ENCODE data around the gene ARHGEF3. TPM values are rescaled to one million over a fixed set of nuclear protein-coding genes. Genes with fewer than 3 reads are reported as not detected.

Gene ARHGEF3
- total RNA-seq, 5 donors from 2014 or later (not counting 1 experiment from before 2014, with no cell fraction given), result 93.4 to 132 (median 124) TPM

DNA sequence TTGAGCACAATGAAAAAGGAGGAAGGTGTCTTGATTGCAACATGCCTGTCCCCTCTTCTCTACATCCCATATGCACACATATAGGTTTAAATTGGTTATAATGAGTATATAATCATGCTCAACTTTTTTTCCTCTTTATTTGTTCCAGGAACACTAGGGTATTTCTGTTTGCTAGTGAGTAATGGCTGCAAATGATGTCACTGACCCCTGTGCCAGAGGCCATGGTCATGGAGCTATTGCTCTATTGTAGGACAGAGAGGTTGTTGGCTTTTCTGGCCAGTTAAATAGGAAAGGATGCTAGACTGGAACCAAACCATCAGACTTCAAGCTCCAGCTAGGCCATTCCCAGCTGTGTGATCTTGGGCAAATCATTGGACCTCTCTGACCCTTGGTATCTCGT, 9.6 kb downstream of the ARHGEF3 start:
- peaks cover 0 to 3% (median 0%) of the 10 kb centered on the region in 3 donors for H3K9me3 Mint-ChIP-seq
- peak overlapping the region; percentile 97 to 99 for H3K27ac Mint-ChIP-seq
- no CpG with 5 or more reads among the region's 1 CpG for WGBS (ENCODE audit: insufficient coverage)
- H3K4me1 ChIP-seq (ENCODE audit: control insufficient read depth in 1 of 2, extremely low read depth in 1 of 2, insufficient read depth in 2 of 2, low read length in 2 of 2), result peaks cover 65 to 86% of the 10 kb centered on the region in 2 experiments
- no peaks in the 10 kb centered on the region for H3K27me3 Mint-ChIP-seq
- ChIA-PET CTCF (interaction anchor here (0.9 to 6.2 kb wide), 2 partner anchors 8 to 10 kb away, joined by 3 to 126 read pairs; partner anchors contain the start of gene ARHGEF3 (in 2 of the 2)), POLR2A (interaction anchor here in 1 of 2 donors (0.6 kb wide), 1 partner anchor 118 kb away, joined by 11 read pairs; no protein-coding TSS in a partner anchor)
- peak overlapping the region; percentile 26 for H3K27ac ChIP-seq (ENCODE audit: low read length)
- peak overlapping the region in 2 of 3 donors; percentile 34 to 70 for H3K4me3 Mint-ChIP-seq
- H3K36me3 ChIP-seq (ENCODE audit: control insufficient read depth in 2 of 2, extremely low read depth in 1 of 2, insufficient read depth in 1 of 2, low read length in 1 of 2), result peaks cover 0 to 16% of the 10 kb centered on the region in 2 donors
- H3K36me3 Mint-ChIP-seq, result peaks cover 23% of the 10 kb centered on the region
- peaks cover 90 to 95% (median 94%) of the 10 kb centered on the region in 3 donors for H3K4me1 Mint-ChIP-seq
- no peaks in the 10 kb centered on the region for H3K9me3 ChIP-seq
- ATAC-seq (replicated peaks in 1 of 4) (no peak), DNase-seq (no peak)
- no peak overlapping the region for H3K4me3 ChIP-seq (ENCODE audit: control insufficient read depth in 1 of 2, extremely low read depth in 1 of 2, low read length in 1 of 2)
- H3K27me3 ChIP-seq (replicated peaks in 1 of 2; ENCODE audit: control insufficient read depth in 2 of 2, extremely low read depth in 1 of 2, insufficient read depth in 2 of 2, low read length in 1 of 2), result no peaks in the 10 kb centered on the region

DNA sequence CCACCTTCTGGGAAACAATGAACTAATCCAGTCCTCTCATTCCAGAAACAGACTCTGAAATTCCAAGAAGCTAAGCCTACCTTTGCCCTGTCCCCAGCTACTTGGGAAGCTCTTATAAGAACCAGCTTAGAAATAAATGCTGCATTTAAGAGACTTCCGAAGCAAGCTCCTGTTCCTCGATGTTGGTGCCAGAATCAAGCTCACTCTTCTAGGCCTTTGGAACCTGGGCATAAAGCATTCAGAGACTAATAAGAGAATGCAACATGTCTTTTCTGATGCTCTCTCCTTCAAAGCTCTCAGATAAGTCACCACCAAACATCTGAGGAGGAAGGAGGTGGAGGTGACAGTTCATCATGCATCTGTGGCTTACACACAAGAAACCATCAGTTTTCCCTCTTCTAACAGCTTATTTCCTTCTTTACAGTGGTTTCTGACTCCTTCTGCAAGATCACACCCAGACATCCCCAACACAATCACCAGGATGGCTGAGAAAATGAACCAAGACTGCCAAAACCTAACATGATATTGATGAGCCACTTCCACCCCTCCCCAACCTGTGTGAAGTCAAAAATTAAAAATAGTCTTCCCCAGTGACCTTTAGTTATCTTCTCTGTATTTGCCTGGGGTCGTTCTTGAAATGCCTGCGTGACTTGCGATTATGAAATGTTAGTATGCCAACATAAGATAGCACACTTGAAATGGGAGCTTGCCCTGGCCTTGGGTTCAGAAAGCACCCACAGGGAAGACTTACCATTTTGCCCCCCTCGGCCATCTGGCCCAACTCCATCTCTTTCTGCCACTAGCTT, 11.5 kb downstream of the ARHGEF3 start:
- Histone ChIP-seq H3K4me1 (ENCODE audit: control insufficient read depth in 1 of 2, extremely low read depth in 1 of 2, insufficient read depth in 2 of 2, low read length in 2 of 2) (peaks cover 70 to 87% of the 10 kb centered on the region in 2 experiments), H3K27ac (ENCODE audit: low read length) (peak overlapping the region; percentile 86), H3K9me3 (no peaks in the 10 kb centered on the region), H3K4me3 (ENCODE audit: control insufficient read depth in 1 of 2, extremely low read depth in 1 of 2, low read length in 1 of 2) (peak overlapping the region in 1 of 2 donors; percentile 26), H3K27me3 (replicated peaks in 1 of 2; ENCODE audit: control insufficient read depth in 2 of 2, extremely low read depth in 1 of 2, insufficient read depth in 2 of 2, low read length in 1 of 2) (no peaks in the 10 kb centered on the region), H3K36me3 (ENCODE audit: control insufficient read depth in 2 of 2, extremely low read depth in 1 of 2, insufficient read depth in 1 of 2, low read length in 1 of 2) (peaks cover 0 to 15% of the 10 kb centered on the region in 2 donors)
- Mint-ChIP-seq H3K36me3 (peaks cover 17% of the 10 kb centered on the region), H3K27ac (peak overlapping the region; percentile 97 to 99), H3K4me3 (peak overlapping the region; percentile 17 to 70 (median 52)), H3K9me3 (peaks cover 0 to 3% (median 0%) of the 10 kb centered on the region in 3 donors), H3K4me1 (peaks cover 90 to 95% (median 94%) of the 10 kb centered on the region in 3 donors), H3K27me3 (no peaks in the 10 kb centered on the region)
- WGBS (ENCODE audit: insufficient coverage), result 16% methylated on average over 3 of the region's 6 CpGs
- peak in 14 of 35 experiments; percentile 9 to 69 (median 28) for DNase-seq
- peak; percentile 63 to 79 (median 72) for ATAC-seq (replicated peaks in 1 of 4)
- POLR2A ChIA-PET, result interaction anchor here (0.5 to 1.8 kb wide), 7 partner anchors 8 to 67 kb away, joined by 3 to 23 read pairs (median 3); partner anchors contain the start of gene ARHGEF3 (in 1 of the 2)
- CTCF ChIA-PET, result interaction anchor here (0.6 to 6.2 kb wide), 6 partner anchors 9 to 108 kb away, joined by 3 to 126 read pairs (median 4); partner anchors contain the start of gene ARHGEF3 (in 1 of the 2)

GRCh38 chr3:56789076-56789475, 12.7 kb downstream of the ARHGEF3 start:
- ATAC-seq (replicated peaks in 1 of 4), result no peak
- DNase-seq, result no peak
- Mint-ChIP-seq H3K4me3 (peak overlapping the region; percentile 43 to 70 (median 48)), H3K4me1 (peaks cover 92 to 96% (median 94%) of the 10 kb centered on the region in 3 donors), H3K27me3 (no peaks in the 10 kb centered on the region), H3K27ac (peak overlapping the region; percentile 97 to 99), H3K9me3 (peaks cover 0 to 3% (median 0%) of the 10 kb centered on the region in 3 donors), H3K36me3 (peaks cover 23% of the 10 kb centered on the region)
- Histone ChIP-seq H3K9me3 (no peaks in the 10 kb centered on the region), H3K27ac (ENCODE audit: low read length) (peak overlapping the region; percentile 86), H3K36me3 (ENCODE audit: control insufficient read depth in 2 of 2, extremely low read depth in 1 of 2, insufficient read depth in 1 of 2, low read length in 1 of 2) (peaks cover 0 to 12% of the 10 kb centered on the region in 2 donors), H3K4me1 (ENCODE audit: control insufficient read depth in 1 of 2, extremely low read depth in 1 of 2, insufficient read depth in 2 of 2, low read length in 2 of 2) (peaks cover 79 to 90% of the 10 kb centered on the region in 2 experiments), H3K27me3 (replicated peaks in 1 of 2; ENCODE audit: control insufficient read depth in 2 of 2, extremely low read depth in 1 of 2, insufficient read depth in 2 of 2, low read length in 1 of 2) (no peaks in the 10 kb centered on the region), H3K4me3 (ENCODE audit: control insufficient read depth in 1 of 2, extremely low read depth in 1 of 2, low read length in 1 of 2) (no peak overlapping the region)
- CTCF ChIA-PET, result interaction anchor here (1.0 to 6.2 kb wide), 9 partner anchors 10 to 439 kb away, joined by 3 to 126 read pairs (median 4); partner anchors contain the start of gene ARHGEF3 (in 1 of the 2)
- POLR2A ChIA-PET, result interaction anchor here (0.7 to 1.9 kb wide), 5 partner anchors 9 to 127 kb away, joined by 3 to 21 read pairs (median 4); no protein-coding TSS in a partner anchor
- WGBS (ENCODE audit: insufficient coverage), result no CpG with 5 or more reads among the region's 3 CpGs

- WGBS (ENCODE audit: insufficient coverage), result 43% methylated on average over 1 of the region's 2 CpGs
- DNase-seq (no peak), ATAC-seq (replicated peaks in 1 of 4) (no peak)
- H3K4me3 Mint-ChIP-seq, result peak overlapping the region; percentile 43 to 70 (median 48)
- no peaks in the 10 kb centered on the region for H3K9me3 Mint-ChIP-seq
- Histone ChIP-seq H3K9me3 (no peaks in the 10 kb centered on the region), H3K4me1 (ENCODE audit: control insufficient read depth in 1 of 2, extremely low read depth in 1 of 2, insufficient read depth in 2 of 2, low read length in 2 of 2) (peaks cover 84 to 93% of the 10 kb centered on the region in 2 experiments), H3K4me3 (ENCODE audit: control insufficient read depth in 1 of 2, extremely low read depth in 1 of 2, low read length in 1 of 2) (no peak overlapping the region), H3K27ac (ENCODE audit: low read length) (peak overlapping the region; percentile 86), H3K36me3 (ENCODE audit: control insufficient read depth in 2 of 2, extremely low read depth in 1 of 2, insufficient read depth in 1 of 2, low read length in 1 of 2) (peaks cover 0 to 9% of the 10 kb centered on the region in 2 donors), H3K27me3 (replicated peaks in 1 of 2; ENCODE audit: control insufficient read depth in 2 of 2, extremely low read depth in 1 of 2, insufficient read depth in 2 of 2, low read length in 1 of 2) (no peaks in the 10 kb centered on the region)
- H3K36me3 Mint-ChIP-seq, result peaks cover 19% of the 10 kb centered on the region
- peaks cover 92 to 97% (median 93%) of the 10 kb centered on the region in 3 donors for H3K4me1 Mint-ChIP-seq
- no peaks in the 10 kb centered on the region for H3K27me3 Mint-ChIP-seq
- CTCF ChIA-PET, result interaction anchor here (0.8 to 6.2 kb wide), 11 partner anchors 10 to 967 kb away, joined by 3 to 126 read pairs (median 4); partner anchors contain the start of gene ARHGEF3 (in 1 of the 2)
- POLR2A ChIA-PET, result interaction anchor here (0.7 to 1.9 kb wide), 6 partner anchors 9 to 128 kb away, joined by 3 to 21 read pairs (median 5); no protein-coding TSS in a partner anchor
- H3K27ac Mint-ChIP-seq, result peak overlapping the region; percentile 97 to 99
Measured at GRCh38 chr3:56788521-56788920, 13.2 kb downstream of the ARHGEF3 start.

GRCh38 chr3:56787784-56788256, 13.9 kb downstream of the ARHGEF3 start:
- peak in 2 of 4 experiments; percentile 8 to 64 for ATAC-seq (replicated peaks in 1 of 4)
- H3K4me1 Mint-ChIP-seq, result peaks cover 96 to 100% (median 97%) of the 10 kb centered on the region in 3 donors
- H3K27ac Mint-ChIP-seq, result peak overlapping the region; percentile 97 to 99
- H3K9me3 ChIP-seq, result no peaks in the 10 kb centered on the region
- H3K4me1 ChIP-seq (ENCODE audit: control insufficient read depth in 1 of 2, extremely low read depth in 1 of 2, insufficient read depth in 2 of 2, low read length in 2 of 2), result peaks cover 91 to 95% of the 10 kb centered on the region in 2 experiments
- peak overlapping the region; percentile 86 for H3K27ac ChIP-seq (ENCODE audit: low read length)
- peak in 29 of 35 experiments; percentile 10 to 80 (median 38) for DNase-seq
- peaks cover 19% of the 10 kb centered on the region for H3K36me3 Mint-ChIP-seq
- ChIA-PET POLR2A (interaction anchor here (0.9 to 1.9 kb wide), 3 partner anchors 10 to 13 kb away, joined by 6 to 21 read pairs (median 6); no protein-coding TSS in a partner anchor), CTCF (interaction anchor here (0.6 to 6.2 kb wide), 10 partner anchors 12 to 968 kb away, joined by 3 to 126 read pairs (median 4); partner anchors contain the start of gene ARHGEF3 (in 1 of the 2))
- no peaks in the 10 kb centered on the region for H3K27me3 Mint-ChIP-seq
- peaks cover 0 to 9% of the 10 kb centered on the region in 2 donors for H3K36me3 ChIP-seq (ENCODE audit: control insufficient read depth in 2 of 2, extremely low read depth in 1 of 2, insufficient read depth in 1 of 2, low read length in 1 of 2)
- no peaks in the 10 kb centered on the region for H3K9me3 Mint-ChIP-seq
- no peaks in the 10 kb centered on the region for H3K27me3 ChIP-seq (replicated peaks in 1 of 2; ENCODE audit: control insufficient read depth in 2 of 2, extremely low read depth in 1 of 2, insufficient read depth in 2 of 2, low read length in 1 of 2)
- H3K4me3 ChIP-seq (ENCODE audit: control insufficient read depth in 1 of 2, extremely low read depth in 1 of 2, low read length in 1 of 2), result no peak overlapping the region
- peak overlapping the region; percentile 29 to 70 (median 48) for H3K4me3 Mint-ChIP-seq
- WGBS (ENCODE audit: insufficient coverage), result 30% methylated on average over 2 of the region's 6 CpGs
